NCI-H1930 (cell line): Measurements from ENCODE around the gene MMP27.
A peak's percentile ranks its signal among the peaks of the same experiment; 100 is the strongest.
"Not testable (repeated sequence)": the region's sequence is repeated elsewhere in the genome, so short reads cannot be mapped to it uniquely, and the experiment has no call there.

Source experiments
- DNase-seq, 2 experiments: peaks; one replicate each; lab custom pipeline; 2025; lab: John Stamatoyannopoulos, UW

The MMP27 gene

GRCh38 chr11:102705626-102706025, at the start of gene MMP27:
TSS of gene MMP27 (minus strand) at chr11:102705769. CDS start at chr11:102705714, 55 bp downstream.
- no peak for DNase-seq

- no peak for DNase-seq
Measured at GRCh38 chr11:102753267-102753666, 47.7 kb upstream of the MMP27 start.

DNA sequence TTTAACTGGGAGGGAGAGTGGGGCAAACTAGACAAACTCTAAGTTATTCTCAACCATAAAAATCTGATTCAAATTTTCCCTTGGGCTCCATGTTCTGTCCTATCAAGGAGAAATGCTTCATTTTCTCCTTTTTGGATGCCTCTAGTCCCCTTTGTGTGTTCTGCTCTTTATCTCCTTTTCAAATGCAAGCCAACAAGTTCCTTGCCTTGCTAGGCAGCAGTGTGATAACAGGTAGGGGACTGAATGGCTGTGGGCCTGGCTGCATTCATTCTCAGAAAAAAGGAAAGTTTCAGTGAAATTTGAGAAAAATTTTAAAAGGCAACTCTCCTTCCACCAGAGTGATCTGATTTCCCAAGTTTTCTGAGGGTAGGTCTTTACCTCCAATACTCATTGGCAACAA, 46.1 kb upstream of the MMP27 start:
- DNase-seq, result no peak

DNA sequence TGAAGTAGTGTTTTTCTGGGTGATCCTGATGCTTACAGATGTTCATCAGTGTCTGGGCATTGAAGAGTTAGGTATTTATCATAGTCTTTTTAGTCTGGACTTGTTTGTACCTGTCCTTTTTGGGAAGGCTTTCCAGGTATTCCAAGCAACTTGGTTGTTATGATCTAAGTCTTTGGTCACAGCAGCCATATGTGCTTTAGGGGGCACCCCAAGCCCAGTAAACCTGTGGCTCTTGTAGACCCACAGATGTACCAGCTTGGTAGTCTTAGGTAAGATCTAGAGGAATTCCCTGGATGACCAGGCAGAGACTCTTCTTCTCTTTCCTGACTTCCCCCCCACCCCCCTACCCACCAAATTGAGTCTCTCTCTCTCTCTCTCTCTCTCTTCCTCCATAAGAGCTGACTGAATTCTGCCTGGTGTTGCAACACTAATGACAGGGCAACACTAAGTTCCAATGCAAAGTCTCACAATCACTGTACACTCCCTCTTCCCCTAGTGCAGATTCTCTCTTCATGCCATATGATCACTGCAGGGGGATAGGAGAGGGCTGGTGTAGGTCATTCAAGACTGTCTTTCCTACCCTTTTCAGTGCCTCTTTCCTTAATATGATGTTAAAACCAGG, 43.6 kb upstream of the MMP27 start:
- no peak for DNase-seq

GRCh38 chr11:102746746-102747578, 41.4 kb upstream of the MMP27 start:
- DNase-seq, result not testable (repeated sequence)

- DNase-seq, result no peak
Measured at GRCh38 chr11:102734650-102735049, 29.1 kb upstream of the MMP27 start.

GRCh38 chr11:102733232-102733875, 27.8 kb upstream of the MMP27 start:
- DNase-seq, result peak in 1 of 2 experiments; percentile 71

DNA sequence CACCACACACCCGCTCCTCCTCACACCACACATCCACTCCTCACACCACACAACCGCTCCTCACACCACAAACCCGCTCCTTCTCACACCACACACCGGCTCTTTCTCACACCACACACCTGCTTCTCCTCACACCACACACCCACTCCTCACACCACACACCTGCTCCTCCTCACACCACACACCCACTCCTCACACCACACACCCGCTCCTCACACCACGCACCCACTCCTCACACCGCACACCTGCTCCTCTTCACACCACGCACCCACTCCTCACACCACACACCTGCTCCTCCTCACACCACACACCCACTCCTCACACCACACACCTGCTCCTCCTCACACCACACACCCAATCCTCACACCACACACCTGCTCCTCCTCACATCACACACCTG, 25.4 kb upstream of the MMP27 start:
- not testable (repeated sequence) for DNase-seq

DNA sequence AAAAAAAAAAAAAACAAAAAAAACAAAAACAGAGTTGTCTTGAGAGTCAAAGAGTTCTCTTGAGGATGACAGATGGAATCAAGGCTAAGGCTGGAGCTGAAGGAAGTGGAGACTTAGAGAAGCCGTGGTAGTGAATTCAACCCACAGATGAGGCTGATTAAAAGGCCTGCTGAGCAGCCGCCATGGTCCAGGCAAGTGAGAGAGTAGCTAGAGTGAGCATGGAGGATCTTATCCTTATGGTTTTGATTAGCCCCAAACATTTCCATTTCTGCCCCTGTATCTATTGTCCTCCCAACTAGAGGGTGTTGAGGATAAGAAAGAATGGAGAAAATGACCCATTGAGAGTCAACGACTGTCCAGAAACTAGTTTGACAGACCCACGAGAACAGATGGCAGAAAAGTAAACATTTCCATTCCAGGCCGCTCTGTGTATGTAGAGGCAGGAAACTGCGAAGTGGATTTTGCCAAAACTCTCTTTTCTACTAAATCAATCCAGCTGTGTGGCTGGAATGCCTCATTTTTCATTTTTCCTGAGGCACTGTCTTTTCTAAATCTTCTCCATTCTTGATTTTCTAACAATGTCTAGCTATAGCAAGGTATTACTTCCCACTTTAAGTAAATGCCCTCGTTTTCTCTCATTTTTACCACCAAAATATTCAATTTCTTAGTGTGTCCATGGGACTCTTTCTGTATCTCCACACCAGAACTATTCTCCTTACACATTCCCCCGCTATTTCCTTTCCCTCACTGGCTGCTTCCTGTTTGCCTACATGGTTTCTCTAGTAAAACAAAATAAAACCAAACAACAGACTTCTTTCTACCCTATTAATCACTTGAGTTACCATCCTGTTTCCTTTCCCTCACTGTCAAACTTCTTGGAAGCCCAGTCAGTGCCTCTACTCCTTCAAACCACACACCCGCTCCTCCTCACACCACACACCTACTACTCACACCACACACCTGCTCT, 24.6 kb upstream of the MMP27 start:
- DNase-seq, result no peak

- DNase-seq, result no peak
Measured at GRCh38 chr11:102727890-102728289, 22.3 kb upstream of the MMP27 start.

DNA sequence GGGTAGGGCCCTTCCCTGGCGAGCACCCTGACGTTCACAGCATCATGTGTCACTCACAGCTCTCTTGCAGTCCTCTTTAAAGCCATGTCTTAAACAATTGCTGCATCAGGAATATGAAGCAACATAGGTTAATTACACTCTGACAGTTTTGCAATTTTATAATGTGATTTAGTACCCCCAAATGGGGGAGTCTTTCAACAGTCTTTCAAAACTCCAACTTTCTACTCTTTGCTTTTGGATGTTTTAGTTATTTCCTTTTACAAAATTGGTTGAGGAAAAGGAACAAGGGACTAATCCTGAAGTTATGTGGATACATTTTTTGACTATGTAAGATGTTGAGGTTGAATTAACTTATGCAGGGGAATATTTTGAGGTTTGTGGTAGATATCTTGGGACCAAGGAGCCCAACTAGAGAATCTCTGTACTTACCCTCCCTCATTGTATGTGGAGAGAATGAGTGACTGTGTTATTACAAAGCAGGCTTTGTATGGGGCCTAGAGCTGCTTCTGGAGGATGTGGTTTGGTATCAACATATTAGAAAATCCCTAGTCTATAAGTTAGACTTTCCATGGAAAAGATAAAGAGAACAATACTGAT, 19.4 kb upstream of the MMP27 start, which contains the start of gene MMP8:
MMP8 (minus strand) TSS at position 51 of the 597 bp plus-strand sequence. CDS start 99 bp downstream, outside the sequence.
- no peak for DNase-seq

- no peak for DNase-seq
Measured at GRCh38 chr11:102722821-102723220, 17.3 kb upstream of the MMP27 start.

DNA sequence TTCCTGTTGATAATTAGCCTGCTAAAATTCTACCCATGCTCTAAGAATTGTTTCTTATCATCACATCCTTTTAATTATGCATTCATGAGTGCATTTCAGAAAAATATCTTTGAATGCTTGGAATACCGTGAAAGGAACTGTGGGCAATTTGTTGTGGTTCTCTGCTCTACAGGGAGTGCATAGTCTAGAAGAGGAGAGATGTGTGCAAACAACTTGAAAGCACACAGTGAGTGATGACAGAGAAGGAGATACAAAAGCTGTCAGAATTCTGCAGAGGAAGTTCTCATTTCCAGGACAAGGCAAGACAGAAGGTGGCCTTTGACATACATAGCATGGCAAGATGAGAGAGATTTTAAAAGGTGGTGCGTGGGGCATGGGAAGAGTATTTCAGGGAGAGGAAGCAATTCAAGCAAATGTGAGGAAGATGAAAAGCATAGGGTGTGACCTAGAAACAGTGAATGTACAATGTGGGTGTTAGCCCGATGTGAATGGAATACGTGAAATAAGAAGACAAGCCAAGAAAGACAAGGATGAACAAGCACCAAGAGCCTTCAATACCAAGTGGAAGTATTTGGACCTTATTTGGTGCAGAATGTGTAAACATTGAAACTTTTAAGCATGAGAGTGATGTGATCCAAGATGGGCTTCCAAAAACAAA, 14.2 kb upstream of the MMP27 start:
- DNase-seq, result no peak

DNA sequence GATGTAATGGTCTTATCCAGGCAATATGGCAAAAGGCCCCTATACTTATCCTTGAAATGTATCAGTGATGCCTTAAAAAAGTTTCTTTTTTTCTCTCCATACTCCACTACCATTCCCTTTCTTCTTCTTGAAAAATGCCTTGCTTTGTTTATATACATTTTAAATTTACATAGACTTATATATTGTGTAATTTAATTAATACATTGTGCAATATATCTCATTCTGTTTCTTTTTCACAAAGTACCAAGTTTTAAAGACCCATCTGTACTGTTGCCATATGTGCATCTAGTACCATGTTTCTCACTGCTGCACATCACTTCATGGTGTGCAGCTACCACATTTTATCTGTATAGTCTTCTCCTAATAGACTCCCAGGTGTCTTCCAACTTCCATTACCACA, 11.7 kb upstream of the MMP27 start:
- no peak for DNase-seq

DNA sequence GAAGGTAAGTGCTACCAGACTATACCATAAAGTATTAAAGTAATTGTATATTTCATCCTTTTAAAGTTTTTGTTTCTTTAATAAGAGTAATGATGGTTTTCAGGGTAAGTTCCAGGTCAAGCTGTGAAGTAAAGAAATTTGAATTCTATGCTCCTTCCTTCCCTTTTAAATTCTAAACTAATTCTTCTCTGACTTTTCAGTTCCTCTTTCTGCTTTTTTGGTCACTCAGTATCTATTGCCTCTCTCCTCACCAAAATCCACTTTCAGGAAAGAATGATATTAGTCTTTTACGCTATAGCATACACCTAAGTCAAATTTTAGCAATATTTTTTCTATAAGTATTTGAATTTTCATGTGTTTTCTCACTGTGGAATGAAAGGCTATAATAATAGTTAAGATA, 11.0 kb upstream of the MMP27 start:
- no peak for DNase-seq

- DNase-seq, result no peak
Measured at GRCh38 chr11:102712137-102712536, 6.6 kb upstream of the MMP27 start.

- no peak for DNase-seq
Measured at GRCh38 chr11:102709201-102709945, 3.8 kb upstream of the MMP27 start.

DNA sequence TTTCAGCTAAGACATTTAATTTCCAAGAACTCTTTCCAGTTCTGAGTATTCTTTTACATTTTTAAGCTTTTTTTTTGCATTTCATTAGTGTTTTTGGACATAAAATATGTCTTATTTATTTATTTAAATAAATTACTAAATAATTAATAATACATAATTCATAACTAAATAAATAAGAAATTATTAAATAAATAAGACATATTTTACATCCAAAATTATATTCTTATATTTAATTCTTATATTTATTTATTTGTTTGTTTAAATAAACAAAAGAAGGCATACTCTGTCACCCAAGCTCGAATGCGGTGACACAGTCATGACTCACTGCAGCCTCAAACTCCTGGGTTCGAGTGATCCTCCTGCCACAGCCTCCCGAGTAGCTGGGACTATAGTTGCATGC, 3.1 kb upstream of the MMP27 start:
- DNase-seq, result no peak

- no peak for DNase-seq
Measured at GRCh38 chr11:102704841-102705240, 728 bp downstream of the MMP27 start.
